Ovary (tissue), 10 donors: Measurements from ENCODE around the gene EXOC2. TPM values are rescaled to one million over a fixed set of nuclear protein-coding genes. Genes with fewer than 3 reads are reported as not detected.

Experiments used
- DNase-seq, 5 donors: peaks; one replicate each; pipeline ENCODE4 v3.0.0-alpha.2; 2019 to 2020
- H3K27ac ChIP-seq, 2 donors: fragments of 200-600 bp; one replicate each; pipeline versions ENCODE4 v1.5.1 to v1.8.0; 2019 to 2022
- H3K27me3 ChIP-seq: fragments of 200-600 bp; one replicate; pipeline ENCODE4 v1.8.0; 2022
- H3K36me3 ChIP-seq: fragments of 200-600 bp; sonication (generic); one replicate; pipeline ENCODE4 v1.5.1; 2019
- H3K4me1 ChIP-seq: one replicate; pipeline ENCODE4 v1.8.1; 2013; ENCODE audit warnings: mild to moderate bottlenecking, moderate library complexity; ENCODE audit not compliant: insufficient read depth
- H3K4me3 ChIP-seq: fragments of 200-600 bp; sonication (generic); one replicate; pipeline ENCODE4 v1.5.1; 2017
- H3K9me3 ChIP-seq, 2 donors: fragments of 200-600 bp in 1 of 2; sonication (generic) in 1 of 2; one replicate each; pipeline versions ENCODE4 v1.5.1 to v1.8.1; 2013 to 2019; ENCODE audit warnings: mild to moderate bottlenecking in 1 of 2, moderate library complexity in 1 of 2
- CTCF ChIP-seq, 3 donors: fragments of 450-650 bp in 2 of 3; fragments of 200-600 bp in 1 of 3; IDR thresholded peaks; one replicate each; pipeline versions ENCODE4 v1.5.1 to v1.8.0; 2016 to 2022; ENCODE audit warnings: antibody characterized with exemption in 3 of 3, mild to moderate bottlenecking in 1 of 3
- EP300 ChIP-seq: sonication (generic); formaldehyde crosslinking; IDR thresholded peaks from one replicate; pipeline ENCODE4 v1.6.1; 2017; ENCODE audit warnings: antibody characterized with exemption
- POLR2A ChIP-seq: fragments of 450-650 bp; IDR thresholded peaks from one replicate; pipeline ENCODE4 v1.6.1; 2017; ENCODE audit warnings: antibody characterized with exemption, mild to moderate bottlenecking, moderate library complexity
- WGBS, 3 donors: extraction: QIAGEN DNeasy Blood & Tissue Kit in 1 of 3; methylation state at CpG; one replicate each; pipeline versions ENCODE4 v1.1.5 to v1.1.7; 2013 to 2017; 5-methylcytosine and 5-hydroxymethylcytosine counted together
- intact Hi-C, 4 donors: fragments of 100-400 bp; cut with DNase I; formaldehyde crosslinking; loops; one replicate each; pipeline versions ENCODE4 v1.11.0 to v1.15.1; 2022 to 2023
- long read RNA-seq, 3 donors: library from polyadenylated mRNA in 2 of 3; unstranded in 2 of 3; transcript quantifications; one replicate each; pipeline ENCODE4 v2.0.0 and lab custom pipeline, GENCODE V29; 2021 to 2026
- polyA plus RNA-seq, 2 donors: library from polyadenylated mRNA; stranded (reverse); fragments of 200-250 nt in 1 of 2; fragments of 350-450 nt in 1 of 2; fragmentation: Illumina TruSeq in 1 of 2; extraction: RNeasy Lipid Tissue Mini Kit (QIAGEN cat#74804) in 1 of 2; gene quantifications; one replicate each; pipeline ENCODE4 v1.2.3, GENCODE V29; 2013 to 2014
- total RNA-seq, 7 donors: library from RNA; depleted of rRNA in 2 of 7; stranded (reverse); fragments of >200 nt in 2 of 7; fragmentation: NEBNext Ultra II Directional in 3 of 7; extraction: Animal tissue kit (Norgen Biotek cat#: 25700) in 3 of 7; gene quantifications; one replicate each; pipeline versions ENCODE4 v1.1.0 to v1.2.4, GENCODE V29; 2016 to 2023
- donor health status: DM: no; HTN: no; CAD: no; lungs with moderate emphysema.
- donor health status: DM: no; HTN: no; CAD: no.
- donor health status: Bipolar disorder and iron deficiency.
- donor health status: DM: yes; HTN: yes; CAD: no.
- donor health status: DM: no; HTN: no; CAD: no.
- donor health status: DM: yes; HTN: yes; CAD: no.

Gene EXOC2
- total RNA-seq, result 10 to 100 TPM; 10.3 to 17.3 (median 14.2) TPM
- 10 to 100 TPM in 1 of 2 donors, 1 to 10 TPM in 1; 7.5 to 15.7 TPM for polyA plus RNA-seq
- long read RNA-seq, donor 1, full-length matches to known transcripts, result 5 of 27 reads
- long read RNA-seq, donor 1, partial matches to known transcripts, result 13 of 27 reads
- long read RNA-seq, donor 1, other reads (novel, unspliced or antisense), result 9 of 27 reads
- long read RNA-seq, donor 2, full-length matches to known transcripts, result 8 of 8 reads
- long read RNA-seq, donor 2, partial matches to known transcripts, result 0 of 8 reads
- long read RNA-seq, donor 2, other reads (novel, unspliced or antisense), result 0 of 8 reads
- long read RNA-seq, donor 3, full-length matches to known transcripts, result 39 of 55 reads
- long read RNA-seq, donor 3, partial matches to known transcripts, result 1 of 55 reads
- long read RNA-seq, donor 3, other reads (novel, unspliced or antisense), result 15 of 55 reads

GRCh38 chr6:692858-693722, at the start of gene EXOC2:
EXOC2 (minus strand) TSS chr6:693139; CDS start chr6:637818, 55,321 bp downstream.
- peak within 1 kb of the TSS; percentile 73 for H3K4me3 ChIP-seq
- DNase-seq, result peak; percentile 73 to 87 (median 83)
- no peak within 1 kb of the TSS for H3K27ac ChIP-seq
- H3K4me1 ChIP-seq, result peaks cover 5% of the 10 kb centered on the region
- no peaks in the 10 kb centered on the region for H3K27me3 ChIP-seq
- intact Hi-C loops, result no loop called here
- TF ChIP-seq CTCF (IDR thresholded peaks at IDR 0.05) (no peak), POLR2A (peak; percentile 47), EP300 (no peak)
- H3K36me3 ChIP-seq, result no peaks in the 10 kb centered on the region
- WGBS, 3 donors, result 0 to 1% (median 0%) methylated on average over 53 to 63 of the region's 63 CpGs
- H3K9me3 ChIP-seq, result no peaks in the 10 kb centered on the region

GRCh38 chr6:741410-742339, 48.7 kb upstream of the EXOC2 start:
- Histone ChIP-seq H3K36me3 (no peaks in the 10 kb centered on the region), H3K9me3 (no peaks in the 10 kb centered on the region), H3K4me3 (no peak overlapping the region), H3K4me1 (no peaks in the 10 kb centered on the region), H3K27ac (no peak overlapping the region), H3K27me3 (no peaks in the 10 kb centered on the region)
- intact Hi-C loops, result no loop called here
- DNase-seq, result no peak
- 87 to 93% (median 88%) methylated on average over 5 of the region's 5 CpGs for WGBS, 3 donors
- TF ChIP-seq POLR2A (no peak), CTCF (IDR thresholded peaks at IDR 0.05) (no peak), EP300 (no peak)

- Histone ChIP-seq H3K4me1 (no peaks in the 10 kb centered on the region), H3K36me3 (no peaks in the 10 kb centered on the region), H3K27me3 (no peaks in the 10 kb centered on the region), H3K9me3 (no peaks in the 10 kb centered on the region), H3K27ac (no peak overlapping the region), H3K4me3 (no peak overlapping the region)
- 80 to 88% (median 86%) methylated on average over 20 of the region's 20 CpGs for WGBS, 3 donors
- no peak for TF ChIP-seq CTCF (IDR thresholded peaks at IDR 0.05)
- no peak for TF ChIP-seq EP300
- TF ChIP-seq POLR2A, result no peak
- DNase-seq, result no peak
- intact Hi-C loops, result no loop called here
Measured at GRCh38 chr6:736657-737446, 43.9 kb upstream of the EXOC2 start.
